Neuronal stem cell (in vitro differentiated cells): ENCODE measurements around the gene ZFP64.
"Not testable (repeated sequence)": the region's sequence is repeated elsewhere in the genome, so short reads cannot be mapped to it uniquely, and the experiment has no call there.

ENCODE experiments used
- DNase-seq: peaks from one replicate; pipeline ENCODE4 v3.0.0-alpha.2; 2013; ENCODE audit warnings: low spot score
- H2AFZ ChIP-seq: one replicate; pipeline ENCODE4 v1.6.1; 2013; ENCODE audit warnings: mild to moderate bottlenecking, low read length, inconsistent platforms
- H2AK5ac ChIP-seq: 2 replicates; pipeline ENCODE4 v1.6.1; 2013; ENCODE audit warnings: low read depth, mild to moderate bottlenecking, inconsistent platforms, low read length, moderate library complexity, mixed read lengths
- H2BK120ac ChIP-seq: 2 replicates; pipeline ENCODE4 v1.6.1; 2013; ENCODE audit warnings: low read depth, mild to moderate bottlenecking, inconsistent platforms, low read length, moderate library complexity, mixed read lengths
- H2BK12ac ChIP-seq: one replicate; pipeline ENCODE4 v1.6.1; 2013; ENCODE audit warnings: low read length, inconsistent platforms
- H2BK15ac ChIP-seq: 2 replicates; pipeline ENCODE4 v1.6.1; 2013; ENCODE audit warnings: mild to moderate bottlenecking, low read length, inconsistent platforms, mixed read lengths
- H2BK5ac ChIP-seq: one replicate; pipeline ENCODE4 v1.6.1; 2013; ENCODE audit warnings: inconsistent platforms, mild to moderate bottlenecking, low read length, moderate library complexity
- H3K14ac ChIP-seq: one replicate; pipeline ENCODE4 v1.6.1; 2013; ENCODE audit warnings: low read length, inconsistent platforms
- H3K18ac ChIP-seq: 2 replicates; pipeline ENCODE4 v1.6.1; 2013; ENCODE audit warnings: low read length, inconsistent platforms
- H3K23ac ChIP-seq: 2 replicates; pipeline ENCODE4 v1.6.1; 2013; ENCODE audit warnings: low read depth, mild to moderate bottlenecking, mixed read lengths, low read length, inconsistent platforms; ENCODE audit not compliant: poor library complexity
- H3K27ac ChIP-seq: replicated peaks from 3 replicates; pipeline ENCODE4 v1.5.1; 2013; ENCODE audit warnings: low read length, inconsistent platforms
- H3K27me3 ChIP-seq, 3 experiments: 2 replicates each; pipeline ENCODE4 v1.6.1; 2013; ENCODE audit warnings: low read length in 3 of 3, mild to moderate bottlenecking in 2 of 3, inconsistent platforms in 1 of 3, low read depth in 1 of 3, mixed read lengths in 1 of 3, moderate library complexity in 1 of 3; ENCODE audit not compliant: control insufficient read depth in 3 of 3, insufficient read depth in 3 of 3
- H3K36me3 ChIP-seq, 2 donors: replicated peaks in 1 of 2; 2 replicates each; pipeline ENCODE4 v1.6.1; 2013; ENCODE audit warnings: low read length in 2 of 2; ENCODE audit not compliant: control insufficient read depth in 2 of 2, insufficient read depth in 2 of 2
- H3K4ac ChIP-seq: 2 replicates; pipeline ENCODE4 v1.6.1; 2013; ENCODE audit warnings: inconsistent platforms, mild to moderate bottlenecking, low read length, moderate library complexity
- H3K4me1 ChIP-seq, 2 donors: 1 replicate in 1 of 2; 2 replicates in 1 of 2; pipeline ENCODE4 v1.6.1; 2013; ENCODE audit warnings: low read length in 2 of 2, low read depth in 1 of 2; ENCODE audit not compliant: control insufficient read depth in 2 of 2, insufficient read depth in 1 of 2
- H3K4me2 ChIP-seq: one replicate; pipeline ENCODE4 v1.6.1; 2013; ENCODE audit warnings: mild to moderate bottlenecking, low read length, inconsistent platforms; ENCODE audit not compliant: insufficient read depth, poor library complexity, severe bottlenecking
- H3K4me3 ChIP-seq, 2 donors: 2 replicates each; pipeline ENCODE4 v1.5.1; 2013; ENCODE audit warnings: low read length in 2 of 2, mild to moderate bottlenecking in 2 of 2, inconsistent platforms in 1 of 2, moderate library complexity in 1 of 2
- H3K79me1 ChIP-seq: one replicate; pipeline ENCODE4 v1.6.1; 2013; ENCODE audit warnings: low read depth, mild to moderate bottlenecking, inconsistent platforms, low read length, moderate library complexity
- H3K9ac ChIP-seq: one replicate; pipeline ENCODE4 v1.6.1; 2013; ENCODE audit warnings: mild to moderate bottlenecking, low read depth, low read length, inconsistent platforms; ENCODE audit not compliant: poor library complexity
- H3K9me3 ChIP-seq, 2 donors: replicated peaks in 1 of 2; 2 replicates each; pipeline versions ENCODE3 to v1.6.1; 2013; ENCODE audit warnings: low read length in 2 of 2, mild to moderate bottlenecking in 2 of 2, inconsistent platforms in 1 of 2, low read depth in 1 of 2, mixed read lengths in 1 of 2, moderate library complexity in 1 of 2; ENCODE audit not compliant: control insufficient read depth in 2 of 2, insufficient read depth in 1 of 2
- H4K8ac ChIP-seq: one replicate; pipeline ENCODE4 v1.6.1; 2013; ENCODE audit warnings: low read depth, mild to moderate bottlenecking, inconsistent platforms, low read length, moderate library complexity
- H4K91ac ChIP-seq: one replicate; pipeline ENCODE4 v1.6.1; 2013; ENCODE audit warnings: low read length, low read depth, mild to moderate bottlenecking, inconsistent platforms; ENCODE audit not compliant: poor library complexity
- WGBS, 2 donors: extraction: QIAGEN DNeasy Blood & Tissue Kit; methylation state at CpG; one replicate each; pipeline ENCODE4 v1.1.7; 2013; ENCODE audit warnings: missing lambda C conversion rate in 2 of 2, mixed read lengths in 1 of 2; ENCODE audit not compliant: insufficient read length in 2 of 2, insufficient replicate concordance in 1 of 2; ENCODE audit errors: extremely low coverage in 2 of 2; 5-methylcytosine and 5-hydroxymethylcytosine counted together

ZFP64 gene

DNA sequence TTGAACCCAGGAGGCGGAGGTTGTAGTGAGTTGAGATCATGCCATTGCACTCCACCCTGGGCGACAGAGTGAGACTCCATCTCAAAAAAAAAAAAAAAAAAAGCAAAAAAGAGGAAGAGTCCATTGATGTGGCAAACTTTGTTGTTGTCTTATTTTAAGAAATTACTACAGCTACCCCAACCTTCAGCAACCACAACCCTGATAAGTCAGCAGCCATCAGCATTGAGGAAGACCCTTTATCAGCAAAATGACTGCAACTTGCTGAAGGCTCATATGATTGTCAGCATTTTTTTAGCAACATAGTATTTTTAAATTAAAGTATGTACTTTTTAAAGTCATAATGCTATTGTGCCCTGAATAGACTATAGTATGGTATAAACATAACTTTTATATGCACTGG lies 48.8 kb downstream of the ZFP64 start:
- no CpG with 5 or more reads among the region's 2 CpGs for WGBS, 2 donors
- no peak overlapping the region for H4K91ac ChIP-seq

DNA sequence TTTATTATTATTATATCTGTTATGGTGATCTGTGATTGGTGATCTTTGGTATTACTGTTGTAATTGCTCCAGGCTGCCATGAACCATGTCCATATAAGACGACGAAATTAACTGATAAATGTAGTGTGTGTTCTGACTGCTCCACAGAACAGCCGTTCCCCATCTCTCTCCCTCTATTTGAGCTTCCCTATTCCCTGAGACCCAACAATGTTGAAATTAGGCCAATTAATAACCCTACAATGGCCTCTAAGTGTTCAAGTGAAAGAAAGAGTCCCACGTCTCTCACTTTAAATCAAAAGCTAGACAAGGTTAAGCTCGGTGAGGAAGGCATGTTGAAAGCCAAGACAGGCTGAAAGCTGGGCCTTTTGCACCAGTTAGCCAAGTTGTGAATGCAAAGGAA lies 51.6 kb downstream of the ZFP64 start:
- H4K8ac ChIP-seq, result no peak overlapping the region
- no peak overlapping the region for H2BK15ac ChIP-seq
- no peak overlapping the region for H3K14ac ChIP-seq
- H2AFZ ChIP-seq, result no peak overlapping the region
- H3K9me3 ChIP-seq, result peaks cover 0 to 18% of the 10 kb centered on the region in 2 donors
- no peak overlapping the region for H3K18ac ChIP-seq
- no peak overlapping the region for H4K91ac ChIP-seq
- no peaks in the 10 kb centered on the region for H3K36me3 ChIP-seq
- no peak overlapping the region for H2BK5ac ChIP-seq
- H3K79me1 ChIP-seq, result no peaks in the 10 kb centered on the region
- H3K4me2 ChIP-seq, result no peak overlapping the region
- no peak overlapping the region for H3K27ac ChIP-seq
- no peak for DNase-seq
- no peak overlapping the region for H2BK120ac ChIP-seq
- no peak overlapping the region for H3K4ac ChIP-seq
- H3K4me3 ChIP-seq, result no peak overlapping the region
- H3K27me3 ChIP-seq, result no peaks in the 10 kb centered on the region
- H2BK12ac ChIP-seq, result no peak overlapping the region
- no peak overlapping the region for H3K9ac ChIP-seq
- no peak overlapping the region for H2AK5ac ChIP-seq
- WGBS, 2 donors, result no CpG with 5 or more reads among the region's 5 CpGs
- H3K4me1 ChIP-seq, result no peaks in the 10 kb centered on the region
- no peak overlapping the region for H3K23ac ChIP-seq

More for the DNA sequence above, 48.8 kb downstream of the ZFP64 start:
- no peak overlapping the region for H3K4ac ChIP-seq
- H2BK120ac ChIP-seq, result no peak overlapping the region
- no peaks in the 10 kb centered on the region for H3K79me1 ChIP-seq
- no peaks in the 10 kb centered on the region for H3K27me3 ChIP-seq
- H3K14ac ChIP-seq, result no peak overlapping the region
- no peak overlapping the region for H3K27ac ChIP-seq
- no peak overlapping the region for H2BK12ac ChIP-seq
- peaks cover 0 to 11% of the 10 kb centered on the region in 2 donors for H3K9me3 ChIP-seq
- no peak for DNase-seq
- H2AFZ ChIP-seq, result no peak overlapping the region
- no peak overlapping the region for H4K8ac ChIP-seq
- no peak overlapping the region for H2BK5ac ChIP-seq
- no peak overlapping the region for H2AK5ac ChIP-seq
- H3K23ac ChIP-seq, result no peak overlapping the region
- H2BK15ac ChIP-seq, result no peak overlapping the region
- H3K4me2 ChIP-seq, result no peak overlapping the region
- H3K4me3 ChIP-seq, result no peak overlapping the region
- no peak overlapping the region for H3K18ac ChIP-seq
- H3K9ac ChIP-seq, result no peak overlapping the region
- H3K4me1 ChIP-seq, result no peaks in the 10 kb centered on the region
- no peaks in the 10 kb centered on the region for H3K36me3 ChIP-seq

DNA sequence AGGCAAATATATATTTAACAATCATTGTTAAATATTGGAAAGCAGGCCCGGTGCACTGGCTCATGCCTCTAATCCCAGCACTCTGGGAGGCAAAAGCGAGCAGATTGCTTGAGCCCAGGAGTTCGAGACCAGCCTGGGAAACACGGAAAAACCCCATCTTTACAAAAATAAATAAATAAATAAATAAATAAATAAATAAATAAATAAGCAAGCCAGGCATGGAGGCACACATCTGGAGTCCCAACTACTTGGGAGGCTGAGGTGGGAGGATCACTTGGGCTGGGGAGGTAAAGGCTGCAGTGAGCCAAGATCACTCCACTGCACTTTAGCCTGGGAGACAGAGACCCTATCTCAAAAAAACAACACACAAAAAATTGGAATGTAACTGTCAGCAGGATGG lies 53.7 kb downstream of the ZFP64 start:
- no peak overlapping the region for H3K18ac ChIP-seq
- no peak overlapping the region for H2AK5ac ChIP-seq
- H3K4me2 ChIP-seq, result no peak overlapping the region
- no CpG with 5 or more reads among the region's 4 CpGs for WGBS, 2 donors
- H2AFZ ChIP-seq, result no peak overlapping the region
- no peak overlapping the region for H3K9ac ChIP-seq
- no peak overlapping the region for H2BK5ac ChIP-seq
- H3K9me3 ChIP-seq, result peaks cover 0 to 18% of the 10 kb centered on the region in 2 donors
- no peak overlapping the region for H3K27ac ChIP-seq
- H3K4ac ChIP-seq, result no peak overlapping the region
- H3K79me1 ChIP-seq, result no peaks in the 10 kb centered on the region
- no peak overlapping the region for H4K91ac ChIP-seq
- no peak overlapping the region for H2BK12ac ChIP-seq
- H3K36me3 ChIP-seq, result no peaks in the 10 kb centered on the region
- DNase-seq, result no peak
- H3K4me1 ChIP-seq, result no peaks in the 10 kb centered on the region
- H2BK120ac ChIP-seq, result no peak overlapping the region
- no peak overlapping the region for H3K14ac ChIP-seq
- no peak overlapping the region for H4K8ac ChIP-seq
- H2BK15ac ChIP-seq, result no peak overlapping the region
- no peaks in the 10 kb centered on the region for H3K27me3 ChIP-seq
- no peak overlapping the region for H3K23ac ChIP-seq
- H3K4me3 ChIP-seq, result no peak overlapping the region

DNA sequence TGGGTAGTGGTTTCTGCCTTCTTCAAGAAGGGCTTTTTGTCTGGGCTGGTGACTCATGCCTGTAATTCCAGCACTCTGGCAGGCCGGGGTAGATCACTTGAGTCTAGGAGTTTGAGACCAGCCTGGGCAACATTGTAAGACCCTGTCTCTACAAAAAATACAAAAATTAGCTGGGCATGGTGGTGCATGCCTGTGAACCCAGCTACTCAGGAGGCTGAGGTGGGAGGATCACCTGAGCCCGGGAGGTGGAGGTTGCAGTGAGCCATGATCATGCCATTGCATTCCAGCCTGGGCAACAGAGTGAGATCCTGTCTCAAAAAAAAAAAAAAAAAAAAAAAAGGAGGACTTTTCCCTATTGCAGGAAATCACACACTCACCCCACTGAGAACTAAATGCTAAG lies 57.9 kb downstream of the ZFP64 start:
- H3K4me2 ChIP-seq, H4K8ac ChIP-seq, H3K9me3 ChIP-seq, H2BK5ac ChIP-seq, DNase-seq, H3K4ac ChIP-seq, H3K4me3 ChIP-seq, H3K4me1 ChIP-seq, H2BK12ac ChIP-seq, H3K14ac ChIP-seq, H2AFZ ChIP-seq, H2AK5ac ChIP-seq, H3K23ac ChIP-seq, H3K27me3 ChIP-seq, H3K18ac ChIP-seq, H4K91ac ChIP-seq, H2BK15ac ChIP-seq, H3K36me3 ChIP-seq, H3K27ac ChIP-seq, H3K79me1 ChIP-seq, H2BK120ac ChIP-seq, H3K9ac ChIP-seq: not testable (repeated sequence)
- WGBS, 2 donors, result no CpG with 5 or more reads among the region's 2 CpGs
